HG03064 (cell line): ENCODE measurements around the gene BLTP2.

Experiments
- ATAC-seq: cut with Tn5 transposase; IDR thresholded peaks from one replicate; pipeline ENCODE4 v1.9.1; 2021; ENCODE audit warnings: low read depth; ENCODE audit not compliant: unreplicated experiment

BLTP2 gene

DNA sequence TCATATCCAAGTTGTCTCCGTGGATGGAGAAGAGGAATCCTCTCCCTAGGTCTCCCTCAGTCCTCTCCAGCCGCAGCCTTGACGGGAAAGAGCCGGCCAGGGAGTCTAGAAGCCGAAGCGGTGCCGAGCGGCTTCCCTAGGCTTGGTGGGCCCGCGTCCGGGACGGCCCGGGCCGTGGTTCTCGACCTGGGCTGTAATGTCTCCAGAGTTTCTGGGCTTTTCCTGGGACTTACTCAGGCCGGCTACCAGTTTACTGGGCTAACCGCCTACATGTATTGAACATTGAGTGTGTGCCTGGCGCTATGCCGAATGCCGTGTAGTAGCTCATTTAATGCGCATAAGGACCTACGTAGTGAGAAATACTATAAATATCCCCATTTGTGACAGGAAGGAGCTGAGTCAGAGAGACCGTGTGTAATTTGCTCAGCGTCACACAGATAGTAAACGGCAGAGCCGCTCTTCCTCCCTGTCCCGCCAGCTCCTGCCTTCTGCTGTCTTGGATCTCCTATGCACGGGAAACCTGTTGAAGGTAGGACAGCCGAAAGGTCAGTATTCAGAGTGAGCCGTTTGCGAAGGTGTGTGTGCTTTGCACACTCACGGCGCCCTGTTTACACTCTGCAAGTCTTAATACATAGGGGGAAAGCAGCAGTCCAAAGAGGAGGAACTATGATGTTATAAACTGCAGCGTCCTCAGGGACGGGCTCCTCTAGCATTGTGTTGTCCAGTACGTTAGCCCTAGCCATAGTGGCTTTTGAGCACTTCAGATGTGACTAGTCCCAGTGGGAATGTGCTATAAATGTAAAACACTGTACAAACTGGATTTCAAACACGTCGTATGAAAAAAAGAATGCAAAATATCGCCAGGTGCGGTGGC lies 45.4 kb downstream of the BLTP2 start:
- peak; percentile 28 for ATAC-seq

- peak; percentile 70 for ATAC-seq
Observed at GRCh38 chr17:28598799-28599310, 46.1 kb downstream of the BLTP2 start, which contains the start of gene SPAG5. SPAG5 (minus strand) TSS chr17:28599025; CDS start chr17:28598946, 79 bp downstream.

GRCh38 chr17:28598389-28598788 lies 46.6 kb downstream of the BLTP2 start:
- no peak for ATAC-seq

DNA sequence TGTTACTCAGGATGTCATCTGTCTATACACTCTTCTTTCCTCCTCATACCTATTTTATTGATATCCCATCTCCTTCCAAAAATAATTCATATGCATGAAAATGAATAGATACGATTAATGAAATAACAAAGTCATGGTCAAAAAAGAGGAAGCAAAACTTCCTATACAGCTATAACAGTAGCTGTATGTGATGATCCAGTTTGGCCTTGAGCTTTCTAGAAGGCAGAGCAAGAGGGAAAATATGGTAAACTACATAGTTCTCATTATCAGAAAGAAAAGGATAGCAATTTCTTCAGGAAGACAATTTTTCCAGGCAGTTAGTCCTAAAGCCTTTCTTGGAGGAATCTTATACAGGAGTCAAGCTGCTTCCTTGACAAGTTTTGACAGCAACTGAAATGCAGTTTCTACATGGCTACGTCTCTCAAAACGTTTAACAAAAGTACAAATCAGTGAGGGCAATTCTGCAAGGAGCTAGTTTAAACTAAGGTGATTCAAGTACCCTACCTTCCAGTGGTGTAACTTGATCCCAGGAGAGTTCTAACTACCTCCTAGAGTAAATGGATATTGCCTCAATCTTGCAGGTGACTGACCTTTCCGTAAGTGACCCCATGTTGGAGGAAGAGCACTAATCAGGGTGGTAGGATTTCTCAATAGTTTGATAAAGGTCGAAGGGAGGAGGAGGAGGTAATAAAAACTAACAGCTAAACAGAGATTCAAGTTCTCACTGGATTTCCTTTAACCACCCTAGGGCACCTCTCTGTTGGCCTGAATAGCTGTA lies 47.2 kb downstream of the BLTP2 start:
- ATAC-seq, result no peak
